Hepatocyte (in vitro differentiated cells): ENCODE data around the gene HBE1.

Experiments
- CTCF ChIP-seq: fragments of 200-600 bp; sonication (generic); IDR thresholded peaks from 2 replicates; pipeline ENCODE4 v1.5.1; 2016; ENCODE audit warnings: antibody characterized with exemption, mild to moderate bottlenecking; ENCODE audit not compliant: poor library complexity
- EZH2 ChIP-seq: fragments of 200-600 bp; sonication (generic); IDR thresholded peaks from 2 replicates; pipeline ENCODE4 v1.6.1; 2016; ENCODE audit warnings: antibody characterized with exemption, mild to moderate bottlenecking, borderline replicate concordance
- EZH2phosphoT487 ChIP-seq: fragments of 200-600 bp; sonication (generic); IDR thresholded peaks from one replicate; pipeline ENCODE4 v1.6.1; 2018; ENCODE audit warnings: antibody characterized with exemption, mild to moderate bottlenecking, low read depth, moderate library complexity; ENCODE audit not compliant: unreplicated experiment, severe bottlenecking

GRCh38 chr11:5275369-5276110 is 5.8 kb upstream of the HBE1 start:
- TF ChIP-seq CTCF (no peak), EZH2 (no peak), EZH2phosphoT487 (no peak)
